AG04450 (cell line): ENCODE measurements around the gene RASAL3. TPM values are rescaled to one million over a fixed set of nuclear protein-coding genes. Genes with fewer than 3 reads are reported as not detected.

Experiments used
- CTCF ChIA-PET: fragments of 300-600, 350-600 bp; formaldehyde crosslinking; extraction: SDS; loops from one replicate; lab custom pipeline; 2022; ENCODE audit warnings: antibody characterized with exemption, inconsistent platforms; lab: Charles Lee
- POLR2A ChIA-PET: fragments of 350-600 bp; formaldehyde crosslinking; extraction: SDS; loops from one replicate; lab custom pipeline; 2021; ENCODE audit warnings: antibody characterized with exemption, inconsistent platforms; lab: Yijun Ruan, JAX
- DNase-seq: peaks from one replicate; pipeline ENCODE4 v3.0.0-alpha.2; 2011; ENCODE audit warnings: low read depth, low spot score
- H3K27ac ChIP-seq: one replicate; pipeline ENCODE4 v1.5.1; 2012; ENCODE audit warnings: low read depth, low read length, control low read depth
- H3K27me3 ChIP-seq: one replicate; pipeline ENCODE4 v1.6.0; 2012; ENCODE audit warnings: low read length; ENCODE audit not compliant: control insufficient read depth, insufficient read depth
- H3K4me3 ChIP-seq: 2 replicates; pipeline ENCODE4 v1.5.1; 2011; ENCODE audit warnings: mild to moderate bottlenecking, low read depth, low read length, control low read depth
- H3K9me3 ChIP-seq: 2 replicates; pipeline ENCODE4 v1.5.1; 2012; ENCODE audit warnings: low read length; ENCODE audit not compliant: control insufficient read depth, insufficient read depth
- CTCF ChIP-seq: IDR thresholded peaks from 2 replicates; pipeline ENCODE4 v1.5.1; 2011; ENCODE audit warnings: low read depth, low read length, control low read depth, inconsistent platforms
- polyA plus RNA-seq: library from polyadenylated mRNA; depleted of rRNA; stranded (reverse); fragments of >200 nt; gene quantifications from 2 replicates; pipeline ENCODE4 v1.2.3, GENCODE V29; 2011

Gene RASAL3
- polyA plus RNA-seq, 1 experiment, result 0.21 TPM

- no peak for TF ChIP-seq CTCF
- H3K27me3 ChIP-seq, result peaks cover 15% of the 10 kb centered on the region
- H3K9me3 ChIP-seq, result no peaks in the 10 kb centered on the region; the same call in 1 of the 2 replicates
- no peak overlapping the region for H3K4me3 ChIP-seq
- POLR2A ChIA-PET, result no interaction called here
- H3K27ac ChIP-seq, result no peak overlapping the region
- CTCF ChIA-PET, result no interaction called here
- DNase-seq, result no peak
Measured at GRCh38 chr19:15506074-15506571, 41.8 kb upstream of the RASAL3 start.

DNA sequence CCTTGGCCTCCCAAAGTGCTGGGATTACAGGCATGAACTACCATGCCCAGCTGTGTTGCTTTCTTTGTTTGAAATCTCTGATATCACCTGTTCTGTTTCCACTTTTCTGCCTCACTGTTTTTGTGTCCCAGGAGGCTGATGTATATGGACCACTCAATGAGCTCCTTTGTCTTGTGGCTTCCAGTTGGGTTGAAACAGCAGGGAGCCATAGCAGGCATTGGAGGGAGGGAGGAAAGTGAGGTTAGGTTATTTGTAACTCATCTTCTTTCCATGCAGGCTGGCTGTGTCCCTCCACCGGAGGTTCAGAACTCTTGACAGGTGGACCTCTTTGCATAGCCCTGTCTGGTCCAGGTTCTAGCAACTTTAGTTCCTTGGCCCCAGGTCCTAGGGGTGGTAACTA is 37.9 kb upstream of the RASAL3 start:
- no peak for TF ChIP-seq CTCF
- Histone ChIP-seq H3K27ac (no peak overlapping the region), H3K4me3 (no peak overlapping the region), H3K9me3 (no peaks in the 10 kb centered on the region), H3K27me3 (peaks cover 7% of the 10 kb centered on the region)
- ChIA-PET CTCF (no interaction called here), POLR2A (no interaction called here)
- DNase-seq, result no peak

GRCh38 chr19:15501596-15501995 is 37.3 kb upstream of the RASAL3 start:
- no peaks in the 10 kb centered on the region for H3K9me3 ChIP-seq
- no peak overlapping the region for H3K27ac ChIP-seq
- H3K4me3 ChIP-seq, result no peak overlapping the region
- ChIA-PET CTCF (no interaction called here), POLR2A (no interaction called here)
- no peak for TF ChIP-seq CTCF
- no peak for DNase-seq
- peaks cover 4% of the 10 kb centered on the region for H3K27me3 ChIP-seq

GRCh38 chr19:15498910-15499309 is 34.6 kb upstream of the RASAL3 start:
- H3K27ac ChIP-seq, result no peak overlapping the region
- CTCF ChIA-PET, result no interaction called here
- no peak for TF ChIP-seq CTCF

GRCh38 chr19:15498156-15498858 is 34.0 kb upstream of the RASAL3 start:
- Histone ChIP-seq H3K27ac (no peak overlapping the region), H3K27me3 (no peaks in the 10 kb centered on the region), H3K4me3 (no peak overlapping the region), H3K9me3 (no peaks in the 10 kb centered on the region)
- no peak for DNase-seq
- TF ChIP-seq CTCF, result no peak
- ChIA-PET POLR2A (no interaction called here), CTCF (no interaction called here)

More at GRCh38 chr19:15498910-15499309, 34.6 kb upstream of the RASAL3 start:
- H3K27me3 ChIP-seq, result no peaks in the 10 kb centered on the region
- no peak for DNase-seq
- no peaks in the 10 kb centered on the region for H3K9me3 ChIP-seq
- no peak overlapping the region for H3K4me3 ChIP-seq
- POLR2A ChIA-PET, result no interaction called here
